ENCODE measurements around the gene PLXNB2.
A peak's percentile ranks its signal among the peaks of the same experiment; 100 is the strongest.

DNA sequence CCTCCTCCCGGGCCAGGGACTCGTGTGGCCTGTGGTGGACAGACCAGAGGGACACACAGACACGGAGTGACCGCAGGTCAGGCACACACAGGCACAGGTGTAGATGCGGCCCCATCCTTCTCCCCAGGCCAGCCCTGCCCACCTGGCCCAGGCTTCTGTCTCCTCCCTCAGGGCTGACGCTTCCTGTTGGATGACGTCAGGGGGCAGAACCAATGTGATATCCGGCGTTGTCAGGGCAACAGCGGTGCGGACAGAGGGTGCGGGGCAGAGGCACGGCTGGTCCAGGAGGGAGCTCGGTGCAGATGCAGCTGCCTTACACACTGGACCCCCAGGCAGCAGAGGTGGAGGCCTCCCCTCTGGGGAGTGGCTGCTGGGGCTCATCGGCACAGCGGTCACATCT is 59.7 kb downstream of the PLXNB2 start:
- TF ChIP-seq, protein P1, sequence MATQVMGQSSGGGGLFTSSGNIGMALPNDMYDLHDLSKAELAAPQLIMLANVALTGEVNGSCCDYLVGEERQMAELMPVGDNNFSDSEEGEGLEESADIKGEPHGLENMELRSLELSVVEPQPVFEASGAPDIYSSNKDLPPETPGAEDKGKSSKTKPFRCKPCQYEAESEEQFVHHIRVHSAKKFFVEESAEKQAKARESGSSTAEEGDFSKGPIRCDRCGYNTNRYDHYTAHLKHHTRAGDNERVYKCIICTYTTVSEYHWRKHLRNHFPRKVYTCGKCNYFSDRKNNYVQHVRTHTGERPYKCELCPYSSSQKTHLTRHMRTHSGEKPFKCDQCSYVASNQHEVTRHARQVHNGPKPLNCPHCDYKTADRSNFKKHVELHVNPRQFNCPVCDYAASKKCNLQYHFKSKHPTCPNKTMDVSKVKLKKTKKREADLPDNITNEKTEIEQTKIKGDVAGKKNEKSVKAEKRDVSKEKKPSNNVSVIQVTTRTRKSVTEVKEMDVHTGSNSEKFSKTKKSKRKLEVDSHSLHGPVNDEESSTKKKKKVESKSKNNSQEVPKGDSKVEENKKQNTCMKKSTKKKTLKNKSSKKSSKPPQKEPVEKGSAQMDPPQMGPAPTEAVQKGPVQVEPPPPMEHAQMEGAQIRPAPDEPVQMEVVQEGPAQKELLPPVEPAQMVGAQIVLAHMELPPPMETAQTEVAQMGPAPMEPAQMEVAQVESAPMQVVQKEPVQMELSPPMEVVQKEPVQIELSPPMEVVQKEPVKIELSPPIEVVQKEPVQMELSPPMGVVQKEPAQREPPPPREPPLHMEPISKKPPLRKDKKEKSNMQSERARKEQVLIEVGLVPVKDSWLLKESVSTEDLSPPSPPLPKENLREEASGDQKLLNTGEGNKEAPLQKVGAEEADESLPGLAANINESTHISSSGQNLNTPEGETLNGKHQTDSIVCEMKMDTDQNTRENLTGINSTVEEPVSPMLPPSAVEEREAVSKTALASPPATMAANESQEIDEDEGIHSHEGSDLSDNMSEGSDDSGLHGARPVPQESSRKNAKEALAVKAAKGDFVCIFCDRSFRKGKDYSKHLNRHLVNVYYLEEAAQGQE (IDR thresholded peaks at IDR 0.05; ENCODE audit: low read depth, low read length) = no peak
- TF ChIP-seq MEF2A (IDR thresholded peaks at IDR 0.05; ENCODE audit: borderline replicate concordance, low read depth) (no peak), NFIC (IDR thresholded peaks at IDR 0.05; ENCODE audit: borderline replicate concordance) (no peak), POLR2AphosphoS5 (IDR thresholded peaks at IDR 0.05; ENCODE audit: low read depth, low read length) (no peak; the same call in 1 of the 2 replicates), GABPA (IDR thresholded peaks at IDR 0.05; ENCODE audit: low read depth) (peak; percentile 50; the same call in 1 of the 2 replicates), RAD21 (IDR thresholded peaks at IDR 0.05; ENCODE audit: low read length) (no peak), NRF1 (IDR thresholded peaks at IDR 0.05; ENCODE audit: low read depth, low read length) (no peak)
- TF ChIP-seq, protein P2, sequence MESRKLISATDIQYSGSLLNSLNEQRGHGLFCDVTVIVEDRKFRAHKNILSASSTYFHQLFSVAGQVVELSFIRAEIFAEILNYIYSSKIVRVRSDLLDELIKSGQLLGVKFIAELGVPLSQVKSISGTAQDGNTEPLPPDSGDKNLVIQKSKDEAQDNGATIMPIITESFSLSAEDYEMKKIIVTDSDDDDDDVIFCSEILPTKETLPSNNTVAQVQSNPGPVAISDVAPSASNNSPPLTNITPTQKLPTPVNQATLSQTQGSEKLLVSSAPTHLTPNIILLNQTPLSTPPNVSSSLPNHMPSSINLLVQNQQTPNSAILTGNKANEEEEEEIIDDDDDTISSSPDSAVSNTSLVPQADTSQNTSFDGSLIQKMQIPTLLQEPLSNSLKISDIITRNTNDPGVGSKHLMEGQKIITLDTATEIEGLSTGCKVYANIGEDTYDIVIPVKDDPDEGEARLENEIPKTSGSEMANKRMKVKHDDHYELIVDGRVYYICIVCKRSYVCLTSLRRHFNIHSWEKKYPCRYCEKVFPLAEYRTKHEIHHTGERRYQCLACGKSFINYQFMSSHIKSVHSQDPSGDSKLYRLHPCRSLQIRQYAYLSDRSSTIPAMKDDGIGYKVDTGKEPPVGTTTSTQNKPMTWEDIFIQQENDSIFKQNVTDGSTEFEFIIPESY (IDR thresholded peaks at IDR 0.05; ENCODE audit: borderline replicate concordance, low read depth) = no peak
- TF ChIP-seq, protein P3, sequence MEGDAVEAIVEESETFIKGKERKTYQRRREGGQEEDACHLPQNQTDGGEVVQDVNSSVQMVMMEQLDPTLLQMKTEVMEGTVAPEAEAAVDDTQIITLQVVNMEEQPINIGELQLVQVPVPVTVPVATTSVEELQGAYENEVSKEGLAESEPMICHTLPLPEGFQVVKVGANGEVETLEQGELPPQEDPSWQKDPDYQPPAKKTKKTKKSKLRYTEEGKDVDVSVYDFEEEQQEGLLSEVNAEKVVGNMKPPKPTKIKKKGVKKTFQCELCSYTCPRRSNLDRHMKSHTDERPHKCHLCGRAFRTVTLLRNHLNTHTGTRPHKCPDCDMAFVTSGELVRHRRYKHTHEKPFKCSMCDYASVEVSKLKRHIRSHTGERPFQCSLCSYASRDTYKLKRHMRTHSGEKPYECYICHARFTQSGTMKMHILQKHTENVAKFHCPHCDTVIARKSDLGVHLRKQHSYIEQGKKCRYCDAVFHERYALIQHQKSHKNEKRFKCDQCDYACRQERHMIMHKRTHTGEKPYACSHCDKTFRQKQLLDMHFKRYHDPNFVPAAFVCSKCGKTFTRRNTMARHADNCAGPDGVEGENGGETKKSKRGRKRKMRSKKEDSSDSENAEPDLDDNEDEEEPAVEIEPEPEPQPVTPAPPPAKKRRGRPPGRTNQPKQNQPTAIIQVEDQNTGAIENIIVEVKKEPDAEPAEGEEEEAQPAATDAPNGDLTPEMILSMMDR (IDR thresholded peaks at IDR 0.05) = no peak
- TF ChIP-seq, protein P4, sequence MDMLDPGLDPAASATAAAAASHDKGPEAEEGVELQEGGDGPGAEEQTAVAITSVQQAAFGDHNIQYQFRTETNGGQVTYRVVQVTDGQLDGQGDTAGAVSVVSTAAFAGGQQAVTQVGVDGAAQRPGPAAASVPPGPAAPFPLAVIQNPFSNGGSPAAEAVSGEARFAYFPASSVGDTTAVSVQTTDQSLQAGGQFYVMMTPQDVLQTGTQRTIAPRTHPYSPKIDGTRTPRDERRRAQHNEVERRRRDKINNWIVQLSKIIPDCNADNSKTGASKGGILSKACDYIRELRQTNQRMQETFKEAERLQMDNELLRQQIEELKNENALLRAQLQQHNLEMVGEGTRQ (IDR thresholded peaks at IDR 0.05; ENCODE audit: borderline replicate concordance, low read depth, low read length) = no peak
- TF ChIP-seq, protein P5, sequence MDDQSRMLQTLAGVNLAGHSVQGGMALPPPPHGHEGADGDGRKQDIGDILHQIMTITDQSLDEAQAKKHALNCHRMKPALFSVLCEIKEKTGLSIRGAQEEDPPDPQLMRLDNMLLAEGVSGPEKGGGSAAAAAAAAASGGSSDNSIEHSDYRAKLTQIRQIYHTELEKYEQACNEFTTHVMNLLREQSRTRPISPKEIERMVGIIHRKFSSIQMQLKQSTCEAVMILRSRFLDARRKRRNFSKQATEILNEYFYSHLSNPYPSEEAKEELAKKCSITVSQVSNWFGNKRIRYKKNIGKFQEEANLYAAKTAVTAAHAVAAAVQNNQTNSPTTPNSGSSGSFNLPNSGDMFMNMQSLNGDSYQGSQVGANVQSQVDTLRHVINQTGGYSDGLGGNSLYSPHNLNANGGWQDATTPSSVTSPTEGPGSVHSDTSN (IDR thresholded peaks at IDR 0.05) = no peak

Measured in SK-N-SH (cell line).